HL-60 (cell line): ENCODE measurements around the gene PIK3R5.

Experiments used
- CTCF ChIP-seq: IDR thresholded peaks from one replicate; pipeline ENCODE4 v1.5.1; 2011; ENCODE audit warnings: low read length, control low read depth, inconsistent platforms; ENCODE audit not compliant: insufficient read depth
- GABPA ChIP-seq: IDR thresholded peaks from 2 replicates; pipeline ENCODE4 v1.6.1; 2012; ENCODE audit warnings: low read depth
- POLR2AphosphoS5 ChIP-seq: IDR thresholded peaks from 2 replicates; pipeline ENCODE4 v1.6.1; 2012; ENCODE audit warnings: low read depth
- TF ChIP-seq, protein P1 (sequence below): IDR thresholded peaks from 2 replicates; pipeline ENCODE4 v1.6.1; 2012; ENCODE audit warnings: low read depth; ENCODE audit not compliant: insufficient replicate concordance

DNA sequence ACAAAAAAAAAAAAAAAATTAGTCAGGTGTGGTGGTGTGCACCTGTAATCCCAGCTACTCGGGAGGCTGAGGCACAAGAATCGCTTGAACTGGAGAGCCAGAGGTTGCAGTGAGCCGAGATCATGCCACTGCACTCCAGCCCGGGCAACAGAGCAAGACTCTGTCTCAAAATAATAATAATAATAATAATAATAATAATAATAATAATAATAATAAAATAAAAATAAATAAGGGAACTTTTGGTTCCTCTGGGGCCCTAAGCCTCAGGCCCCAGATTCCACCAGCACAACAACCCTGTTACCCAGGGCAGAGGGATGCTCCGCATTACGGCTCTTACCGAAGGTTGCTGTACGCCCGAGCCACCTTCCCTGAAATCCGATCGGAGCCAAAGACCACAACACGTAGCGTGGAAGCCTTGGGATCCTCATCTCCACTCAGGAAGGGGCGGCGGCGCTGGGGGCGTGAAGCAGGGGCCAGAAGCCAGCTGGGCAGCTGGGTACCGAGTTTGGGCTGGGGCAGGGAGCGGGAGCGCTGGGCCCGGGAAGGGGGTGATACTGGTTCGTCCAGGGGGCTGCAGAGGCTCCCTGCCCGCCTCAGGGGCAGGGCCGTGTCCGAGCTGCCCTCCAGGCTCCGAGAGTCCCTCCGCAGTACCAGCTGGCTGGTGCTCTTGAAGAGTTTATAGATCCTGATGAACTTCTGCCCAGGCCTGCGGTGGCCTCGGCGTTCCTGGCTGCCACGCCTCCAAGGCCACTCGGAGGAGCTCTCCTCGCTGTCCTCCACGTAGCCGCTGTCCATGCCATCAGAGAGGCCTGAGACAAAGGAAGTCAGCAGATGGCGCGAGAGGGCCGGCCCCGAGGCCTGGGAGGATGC is 77.4 kb downstream of the PIK3R5 start:
- TF ChIP-seq CTCF (no peak), POLR2AphosphoS5 (no peak), GABPA (no peak)
- TF ChIP-seq, protein P1, sequence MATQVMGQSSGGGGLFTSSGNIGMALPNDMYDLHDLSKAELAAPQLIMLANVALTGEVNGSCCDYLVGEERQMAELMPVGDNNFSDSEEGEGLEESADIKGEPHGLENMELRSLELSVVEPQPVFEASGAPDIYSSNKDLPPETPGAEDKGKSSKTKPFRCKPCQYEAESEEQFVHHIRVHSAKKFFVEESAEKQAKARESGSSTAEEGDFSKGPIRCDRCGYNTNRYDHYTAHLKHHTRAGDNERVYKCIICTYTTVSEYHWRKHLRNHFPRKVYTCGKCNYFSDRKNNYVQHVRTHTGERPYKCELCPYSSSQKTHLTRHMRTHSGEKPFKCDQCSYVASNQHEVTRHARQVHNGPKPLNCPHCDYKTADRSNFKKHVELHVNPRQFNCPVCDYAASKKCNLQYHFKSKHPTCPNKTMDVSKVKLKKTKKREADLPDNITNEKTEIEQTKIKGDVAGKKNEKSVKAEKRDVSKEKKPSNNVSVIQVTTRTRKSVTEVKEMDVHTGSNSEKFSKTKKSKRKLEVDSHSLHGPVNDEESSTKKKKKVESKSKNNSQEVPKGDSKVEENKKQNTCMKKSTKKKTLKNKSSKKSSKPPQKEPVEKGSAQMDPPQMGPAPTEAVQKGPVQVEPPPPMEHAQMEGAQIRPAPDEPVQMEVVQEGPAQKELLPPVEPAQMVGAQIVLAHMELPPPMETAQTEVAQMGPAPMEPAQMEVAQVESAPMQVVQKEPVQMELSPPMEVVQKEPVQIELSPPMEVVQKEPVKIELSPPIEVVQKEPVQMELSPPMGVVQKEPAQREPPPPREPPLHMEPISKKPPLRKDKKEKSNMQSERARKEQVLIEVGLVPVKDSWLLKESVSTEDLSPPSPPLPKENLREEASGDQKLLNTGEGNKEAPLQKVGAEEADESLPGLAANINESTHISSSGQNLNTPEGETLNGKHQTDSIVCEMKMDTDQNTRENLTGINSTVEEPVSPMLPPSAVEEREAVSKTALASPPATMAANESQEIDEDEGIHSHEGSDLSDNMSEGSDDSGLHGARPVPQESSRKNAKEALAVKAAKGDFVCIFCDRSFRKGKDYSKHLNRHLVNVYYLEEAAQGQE, result no peak
